HepG2 (cell line): ENCODE data around the gene CTLA4. TPM values are rescaled to one million over a fixed set of nuclear protein-coding genes. Genes with fewer than 3 reads are reported as not detected.

Experiments
- ATAC-seq: fragments of 200-7000 bp; cut with Tn5 transposase; 3 replicates; pipeline ENCODE4 v1.9.1; 2020; ENCODE audit warnings: mild to moderate bottlenecking, moderate library complexity
- BruUV-seq: library from RNA; stranded (reverse); fragments of 400-500 nt; replicated peaks from 2 replicates; lab custom pipeline; 2021; lab: Mats Ljungman, UMichigan
- CTCF ChIA-PET: fragments of 300-600 bp; formaldehyde crosslinking; extraction: SDS; loops from one replicate; lab custom pipeline; 2021; ENCODE audit warnings: low total read pairs, inconsistent platforms, low intra/inter-chr PET ratio; lab: Yijun Ruan, JAX
- POLR2A ChIA-PET: fragments of 350-600 bp; sonication (Branson Sonifier 250); formaldehyde crosslinking; loops from one replicate; lab custom pipeline; 2020; ENCODE audit warnings: antibody characterized with exemption, inconsistent platforms; lab: Yijun Ruan, JAX
- DNase-seq: peaks from one replicate; pipeline ENCODE4 v3.0.0-alpha.2; 2015; ENCODE audit warnings: low spot score
- FAIRE-seq: peaks from 3 replicates; lab custom pipeline; 2011; peaks lifted over from hg19 to GRCh38; lab: Jason Lieb, UNC
- H2AFZ ChIP-seq: one replicate; pipeline ENCODE4 v1.6.1; 2011; ENCODE audit warnings: low read length, inconsistent platforms
- H3K27ac ChIP-seq: fragments of 300-600 bp; 3 replicates; pipeline ENCODE4 v1.8.0; 2011; ENCODE audit warnings: mixed run types, mild to moderate bottlenecking, mixed read lengths, low read length, inconsistent platforms; ENCODE audit not compliant: insufficient read depth; ENCODE audit errors: extremely low read length
- H3K27me3 ChIP-seq, 2 experiments: fragments of 200-600 bp in 1 of 2; 2 replicates in 1 of 2; 3 replicates in 1 of 2; pipeline versions ENCODE4 v1.6.0 to v1.8.0; 2011; ENCODE audit warnings: low read length in 2 of 2, mild to moderate bottlenecking in 2 of 2, moderate library complexity in 2 of 2, inconsistent platforms in 1 of 2; ENCODE audit not compliant: insufficient read depth in 2 of 2, control insufficient read depth in 1 of 2
- H3K36me3 ChIP-seq, 2 experiments: fragments of 200-600 bp in 1 of 2; replicated peaks in 1 of 2; 2 replicates in 1 of 2; 3 replicates in 1 of 2; pipeline versions ENCODE4 v1.5.1 to v1.8.0; 2011; ENCODE audit warnings: low read length in 2 of 2, inconsistent platforms in 1 of 2; ENCODE audit not compliant: insufficient read depth in 2 of 2, control insufficient read depth in 1 of 2
- H3K4me1 ChIP-seq: 2 replicates; pipeline ENCODE4 v1.5.1; 2012; ENCODE audit warnings: low read length, inconsistent platforms; ENCODE audit not compliant: insufficient read depth
- H3K4me2 ChIP-seq: 2 replicates; pipeline ENCODE4 v1.6.0; 2011; ENCODE audit warnings: low read depth, low read length, inconsistent platforms
- H3K4me3 ChIP-seq, 3 experiments: fragments of 200-600 bp in 1 of 3; sonication (generic), shearing (Covaris generic) in 1 of 3; replicated peaks in 1 of 3; 2 replicates each; pipeline ENCODE4 v1.5.1; 2011 to 2016; ENCODE audit warnings: low read length in 3 of 3, inconsistent platforms in 2 of 3, low read depth in 2 of 3, mild to moderate bottlenecking in 2 of 3, control low read depth in 1 of 3, mixed read lengths in 1 of 3; ENCODE audit not compliant: insufficient read depth in 1 of 3
- H3K79me2 ChIP-seq: one replicate; pipeline ENCODE4 v1.6.1; 2011; ENCODE audit warnings: low read length, inconsistent platforms; ENCODE audit not compliant: insufficient read depth
- H3K9ac ChIP-seq: 2 replicates; pipeline ENCODE4 v1.6.0; 2011; ENCODE audit warnings: mild to moderate bottlenecking, low read depth, low read length, inconsistent platforms; ENCODE audit not compliant: insufficient read depth
- H3K9me3 ChIP-seq: 2 replicates; pipeline ENCODE4 v1.5.1; 2012; ENCODE audit warnings: mild to moderate bottlenecking, low read length
- H4K20me1 ChIP-seq: 2 replicates; pipeline ENCODE4 v1.6.0; 2011; ENCODE audit warnings: inconsistent platforms, mild to moderate bottlenecking, low read length, moderate library complexity; ENCODE audit not compliant: insufficient read depth
- ATRX ChIP-seq: sonication (generic); formaldehyde crosslinking; IDR thresholded peaks from 2 replicates; pipeline ENCODE4 v1.4.0; 2020; ENCODE audit warnings: missing genetic modification reagents, borderline replicate concordance
- GPN1 ChIP-seq: sonication (generic); formaldehyde crosslinking; IDR thresholded peaks from 2 replicates; pipeline ENCODE4 v1.5.1; 2020; ENCODE audit warnings: missing genetic modification reagents, borderline replicate concordance
- MEIS1 ChIP-seq: sonication (generic); formaldehyde crosslinking; IDR thresholded peaks from 2 replicates; pipeline ENCODE4 v1.9.0; 2021; ENCODE audit warnings: mild to moderate bottlenecking, missing genetic modification reagents, moderate library complexity, borderline replicate concordance
- MTA1 ChIP-seq: sonication (generic); formaldehyde crosslinking; IDR thresholded peaks from 2 replicates; pipeline ENCODE4 v1.4.0; 2020; ENCODE audit warnings: missing genetic modification reagents, mild to moderate bottlenecking, borderline replicate concordance
- NFIB ChIP-seq: sonication (generic); formaldehyde crosslinking; IDR thresholded peaks from 2 replicates; pipeline ENCODE4 v1.9.0; 2021; ENCODE audit warnings: missing genetic modification reagents, mild to moderate bottlenecking, borderline replicate concordance
- NRL ChIP-seq: sonication (generic); formaldehyde crosslinking; IDR thresholded peaks from 2 replicates; pipeline ENCODE4 v1.5.0; 2020; ENCODE audit warnings: missing genetic modification reagents, mild to moderate bottlenecking, moderate library complexity, borderline replicate concordance
- SIX4 ChIP-seq: sonication (generic); formaldehyde crosslinking; IDR thresholded peaks from 2 replicates; pipeline ENCODE4 v1.4.0; 2020; ENCODE audit warnings: missing genetic modification reagents
- SMARCC2 ChIP-seq: fragments of 450-650 bp; IDR thresholded peaks from 2 replicates; pipeline ENCODE4 v1.6.1; 2017; ENCODE audit warnings: antibody characterized with exemption, mild to moderate bottlenecking
- SOX5 ChIP-seq: IDR thresholded peaks from 2 replicates; pipeline ENCODE4 v1.6.1; 2016; ENCODE audit warnings: borderline replicate concordance
- SP2 ChIP-seq: sonication (generic); formaldehyde crosslinking; IDR thresholded peaks from 2 replicates; pipeline ENCODE4 v1.5.1; 2020; ENCODE audit warnings: mild to moderate bottlenecking, missing genetic modification reagents
- STAT5B ChIP-seq: sonication (generic); formaldehyde crosslinking; IDR thresholded peaks from 2 replicates; pipeline ENCODE4 v1.4.0; 2020; ENCODE audit warnings: missing genetic modification reagents
- ZNF367 ChIP-seq: sonication (generic); formaldehyde crosslinking; IDR thresholded peaks from 2 replicates; pipeline ENCODE4 v1.4.0; 2020; ENCODE audit warnings: missing genetic modification reagents, borderline replicate concordance
- ZNF713 ChIP-seq: sonication (generic); formaldehyde crosslinking; IDR thresholded peaks from 2 replicates; pipeline ENCODE4 v1.4.0; 2020; ENCODE audit warnings: mild to moderate bottlenecking, missing genetic modification reagents
- in situ Hi-C: cut with HindIII; loops from 2 replicates; pipeline ENCODE4 v1.10.0; 2017; ENCODE audit warnings: low pct_unique_long_range_greater_than_20kb; ENCODE audit not compliant: extremely low pct_ligation_motif_present
- intact Hi-C: fragments of 100-400 bp; cut with micrococcal nuclease; formaldehyde crosslinking; loops from one replicate; pipeline ENCODE4 v1.10.0; 2022; ENCODE audit not compliant: unreplicated experiment
- polyA plus RNA-seq, 8 experiments: library from polyadenylated mRNA; depleted of rRNA in 3 of 8; stranded (reverse) in 7 of 8; unstranded in 1 of 8; fragments of >200 nt; fragmentation: Illumina TruSeq in 4 of 8; extraction: Trizol in 4 of 8; gene quantifications; 2 replicates each; pipeline versions ENCODE4 v1.2.1 to v1.2.3, GENCODE V29; 2011 to 2016; ENCODE audit warnings: low read depth in 4 of 8, missing spikeins in 1 of 8, mixed read lengths in 1 of 8; ENCODE audit not compliant: insufficient read depth in 1 of 8
- total RNA-seq, 5 experiments: library from RNA; depleted of rRNA; stranded (reverse); fragments of >200 nt; fragmentation: Illumina TruSeq; extraction: Trizol; gene quantifications; 2 replicates each; pipeline ENCODE4 v1.2.3, GENCODE V29; 2016; ENCODE audit warnings: low read depth in 1 of 5
- TF ChIP-seq, protein P1 (sequence below): sonication (generic); formaldehyde crosslinking; IDR thresholded peaks from 2 replicates; pipeline ENCODE4 v1.4.0; 2020; ENCODE audit warnings: missing genetic modification reagents
- TF ChIP-seq, protein P2 (sequence below): sonication (generic); formaldehyde crosslinking; IDR thresholded peaks from 2 replicates; pipeline ENCODE4 v1.8.1; 2023; ENCODE audit warnings: missing genetic modification reagents, mild to moderate bottlenecking, borderline replicate concordance
- TF ChIP-seq, protein P3 (sequence below): sonication (generic); formaldehyde crosslinking; IDR thresholded peaks from 2 replicates; pipeline ENCODE4 v1.5.0; 2020; ENCODE audit warnings: mild to moderate bottlenecking, missing genetic modification reagents
- TF ChIP-seq, protein P4 (sequence below): sonication (generic); formaldehyde crosslinking; IDR thresholded peaks from 2 replicates; pipeline ENCODE4 v1.4.0; 2020; ENCODE audit warnings: missing genetic modification reagents
- TF ChIP-seq, protein P5 (sequence below): sonication (generic); formaldehyde crosslinking; IDR thresholded peaks from 2 replicates; pipeline ENCODE4 v1.4.0; 2020; ENCODE audit warnings: missing genetic modification reagents

The CTLA4 gene
- total and polyA plus RNA-seq, 2 of the 13 experiments (the other 11 are each of a cell fraction or from before 2014, with no cell fraction given) = 0.16 TPM; not detected in 1

DNA sequence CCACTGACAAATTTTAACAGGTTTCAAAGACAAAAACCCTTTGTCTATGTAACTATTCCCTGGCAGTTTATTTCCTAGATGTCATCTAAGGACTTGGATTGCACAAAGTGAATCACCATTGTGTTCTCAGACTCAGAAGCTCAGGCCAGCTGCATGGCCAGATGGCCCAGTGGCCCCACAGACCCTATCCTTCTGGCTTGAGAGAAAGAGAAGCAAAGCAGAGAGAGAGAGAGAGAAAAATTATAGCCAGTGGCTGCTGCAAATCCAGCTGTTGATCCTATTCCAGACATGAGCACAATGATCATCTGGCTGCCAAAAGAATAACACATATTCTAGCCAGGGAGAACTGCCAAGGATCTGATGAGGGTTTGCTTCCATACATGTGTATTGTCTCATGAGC, 25.8 kb downstream of the CTLA4 start:
- Histone ChIP-seq H3K4me3 (no peak overlapping the region), H3K9me3 (no peaks in the 10 kb centered on the region), H3K4me1 (no peaks in the 10 kb centered on the region), H4K20me1 (no peaks in the 10 kb centered on the region), H2AFZ (no peak overlapping the region), H3K27ac (no peak overlapping the region), H3K4me2 (no peak overlapping the region), H3K9ac (no peak overlapping the region), H3K36me3 (no peaks in the 10 kb centered on the region), H3K79me2 (no peaks in the 10 kb centered on the region), H3K27me3 (no peaks in the 10 kb centered on the region; a peak in 1 of 5 replicates)
- CTCF ChIA-PET = no interaction called here
- in situ Hi-C loops = no loop called here
- FAIRE-seq (no peak), DNase-seq (no peak), ATAC-seq (no peak)
- no TSS peak for BruUV-seq
- intact Hi-C loops = no loop called here
- POLR2A ChIA-PET = no interaction called here
- TF ChIP-seq SP2 (CRISPR knock-in tag) (no peak), STAT5B (CRISPR knock-in tag) (no peak), ZNF713 (CRISPR knock-in tag) (no peak), SMARCC2 (no peak), NRL (CRISPR knock-in tag) (no peak), ZNF367 (CRISPR knock-in tag) (no peak), GPN1 (CRISPR knock-in tag) (no peak), SIX4 (CRISPR knock-in tag) (no peak), MTA1 (CRISPR knock-in tag) (no peak), NFIB (CRISPR knock-in tag) (no peak), MEIS1 (CRISPR knock-in tag) (no peak), SOX5 (CRISPR knock-in tag) (no peak), ATRX (CRISPR knock-in tag) (no peak)
- TF ChIP-seq, protein P1, sequence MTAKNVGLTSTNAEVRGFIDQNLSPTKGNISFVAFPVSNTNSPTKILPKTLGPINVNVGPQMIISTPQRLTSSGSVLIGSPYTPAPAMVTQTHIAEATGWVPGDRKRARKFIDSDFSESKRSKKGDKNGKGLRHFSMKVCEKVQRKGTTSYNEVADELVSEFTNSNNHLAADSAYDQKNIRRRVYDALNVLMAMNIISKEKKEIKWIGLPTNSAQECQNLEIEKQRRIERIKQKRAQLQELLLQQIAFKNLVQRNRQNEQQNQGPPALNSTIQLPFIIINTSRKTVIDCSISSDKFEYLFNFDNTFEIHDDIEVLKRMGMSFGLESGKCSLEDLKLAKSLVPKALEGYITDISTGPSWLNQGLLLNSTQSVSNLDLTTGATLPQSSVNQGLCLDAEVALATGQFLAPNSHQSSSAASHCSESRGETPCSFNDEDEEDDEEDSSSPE (CRISPR knock-in tag) = no peak
- TF ChIP-seq, protein P2, sequence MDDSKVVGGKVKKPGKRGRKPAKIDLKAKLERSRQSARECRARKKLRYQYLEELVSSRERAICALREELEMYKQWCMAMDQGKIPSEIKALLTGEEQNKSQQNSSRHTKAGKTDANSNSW (CRISPR knock-in tag) = no peak
- TF ChIP-seq, protein P3, sequence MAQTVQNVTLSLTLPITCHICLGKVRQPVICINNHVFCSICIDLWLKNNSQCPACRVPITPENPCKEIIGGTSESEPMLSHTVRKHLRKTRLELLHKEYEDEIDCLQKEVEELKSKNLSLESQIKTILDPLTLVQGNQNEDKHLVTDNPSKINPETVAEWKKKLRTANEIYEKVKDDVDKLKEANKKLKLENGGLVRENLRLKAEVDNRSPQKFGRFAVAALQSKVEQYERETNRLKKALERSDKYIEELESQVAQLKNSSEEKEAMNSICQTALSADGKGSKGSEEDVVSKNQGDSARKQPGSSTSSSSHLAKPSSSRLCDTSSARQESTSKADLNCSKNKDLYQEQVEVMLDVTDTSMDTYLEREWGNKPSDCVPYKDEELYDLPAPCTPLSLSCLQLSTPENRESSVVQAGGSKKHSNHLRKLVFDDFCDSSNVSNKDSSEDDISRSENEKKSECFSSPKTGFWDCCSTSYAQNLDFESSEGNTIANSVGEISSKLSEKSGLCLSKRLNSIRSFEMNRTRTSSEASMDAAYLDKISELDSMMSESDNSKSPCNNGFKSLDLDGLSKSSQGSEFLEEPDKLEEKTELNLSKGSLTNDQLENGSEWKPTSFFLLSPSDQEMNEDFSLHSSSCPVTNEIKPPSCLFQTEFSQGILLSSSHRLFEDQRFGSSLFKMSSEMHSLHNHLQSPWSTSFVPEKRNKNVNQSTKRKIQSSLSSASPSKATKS (CRISPR knock-in tag) = no peak
- TF ChIP-seq, protein P4, sequence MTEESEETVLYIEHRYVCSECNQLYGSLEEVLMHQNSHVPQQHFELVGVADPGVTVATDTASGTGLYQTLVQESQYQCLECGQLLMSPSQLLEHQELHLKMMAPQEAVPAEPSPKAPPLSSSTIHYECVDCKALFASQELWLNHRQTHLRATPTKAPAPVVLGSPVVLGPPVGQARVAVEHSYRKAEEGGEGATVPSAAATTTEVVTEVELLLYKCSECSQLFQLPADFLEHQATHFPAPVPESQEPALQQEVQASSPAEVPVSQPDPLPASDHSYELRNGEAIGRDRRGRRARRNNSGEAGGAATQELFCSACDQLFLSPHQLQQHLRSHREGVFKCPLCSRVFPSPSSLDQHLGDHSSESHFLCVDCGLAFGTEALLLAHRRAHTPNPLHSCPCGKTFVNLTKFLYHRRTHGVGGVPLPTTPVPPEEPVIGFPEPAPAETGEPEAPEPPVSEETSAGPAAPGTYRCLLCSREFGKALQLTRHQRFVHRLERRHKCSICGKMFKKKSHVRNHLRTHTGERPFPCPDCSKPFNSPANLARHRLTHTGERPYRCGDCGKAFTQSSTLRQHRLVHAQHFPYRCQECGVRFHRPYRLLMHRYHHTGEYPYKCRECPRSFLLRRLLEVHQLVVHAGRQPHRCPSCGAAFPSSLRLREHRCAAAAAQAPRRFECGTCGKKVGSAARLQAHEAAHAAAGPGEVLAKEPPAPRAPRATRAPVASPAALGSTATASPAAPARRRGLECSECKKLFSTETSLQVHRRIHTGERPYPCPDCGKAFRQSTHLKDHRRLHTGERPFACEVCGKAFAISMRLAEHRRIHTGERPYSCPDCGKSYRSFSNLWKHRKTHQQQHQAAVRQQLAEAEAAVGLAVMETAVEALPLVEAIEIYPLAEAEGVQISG = no peak
- TF ChIP-seq, protein P5, sequence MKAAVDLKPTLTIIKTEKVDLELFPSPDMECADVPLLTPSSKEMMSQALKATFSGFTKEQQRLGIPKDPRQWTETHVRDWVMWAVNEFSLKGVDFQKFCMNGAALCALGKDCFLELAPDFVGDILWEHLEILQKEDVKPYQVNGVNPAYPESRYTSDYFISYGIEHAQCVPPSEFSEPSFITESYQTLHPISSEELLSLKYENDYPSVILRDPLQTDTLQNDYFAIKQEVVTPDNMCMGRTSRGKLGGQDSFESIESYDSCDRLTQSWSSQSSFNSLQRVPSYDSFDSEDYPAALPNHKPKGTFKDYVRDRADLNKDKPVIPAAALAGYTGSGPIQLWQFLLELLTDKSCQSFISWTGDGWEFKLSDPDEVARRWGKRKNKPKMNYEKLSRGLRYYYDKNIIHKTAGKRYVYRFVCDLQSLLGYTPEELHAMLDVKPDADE (CRISPR knock-in tag) = no peak
